Activated naive CD8-positive, alpha-beta T cell treated with anti-CD3 and anti-CD28 coated beads, Interleukin-2, amount 50 U/mL, for 24 hours (primary cell): ENCODE data around the gene HOXB4.

Experiments
- ATAC-seq: fragments of 150-1000 bp; cut with Tn5 transposase; one replicate; pipeline ENCODE4 v1.10.0; 2021
- DNase-seq: peaks from one replicate; pipeline ENCODE4 v3.0.0; 2021
- H3K27ac Mint-ChIP-seq: one replicate; pipeline ENCODE4 v1.8.0; 2021; ENCODE audit warnings: mild to moderate bottlenecking, mixed read lengths
- H3K27me3 Mint-ChIP-seq: one replicate; pipeline ENCODE4 v1.8.0; 2021; ENCODE audit warnings: mixed read lengths
- H3K36me3 Mint-ChIP-seq: one replicate; pipeline ENCODE4 v1.8.0; 2021; ENCODE audit warnings: low read depth, mixed read lengths
- H3K4me1 Mint-ChIP-seq: one replicate; pipeline ENCODE4 v1.8.0; 2021; ENCODE audit warnings: mixed read lengths
- H3K4me3 Mint-ChIP-seq: one replicate; pipeline ENCODE4 v1.8.0; 2021; ENCODE audit warnings: mild to moderate bottlenecking, moderate library complexity, mixed read lengths
- H3K9me3 Mint-ChIP-seq: one replicate; pipeline ENCODE4 v1.8.0; 2021; ENCODE audit warnings: mixed read lengths

The HOXB4 gene

DNA sequence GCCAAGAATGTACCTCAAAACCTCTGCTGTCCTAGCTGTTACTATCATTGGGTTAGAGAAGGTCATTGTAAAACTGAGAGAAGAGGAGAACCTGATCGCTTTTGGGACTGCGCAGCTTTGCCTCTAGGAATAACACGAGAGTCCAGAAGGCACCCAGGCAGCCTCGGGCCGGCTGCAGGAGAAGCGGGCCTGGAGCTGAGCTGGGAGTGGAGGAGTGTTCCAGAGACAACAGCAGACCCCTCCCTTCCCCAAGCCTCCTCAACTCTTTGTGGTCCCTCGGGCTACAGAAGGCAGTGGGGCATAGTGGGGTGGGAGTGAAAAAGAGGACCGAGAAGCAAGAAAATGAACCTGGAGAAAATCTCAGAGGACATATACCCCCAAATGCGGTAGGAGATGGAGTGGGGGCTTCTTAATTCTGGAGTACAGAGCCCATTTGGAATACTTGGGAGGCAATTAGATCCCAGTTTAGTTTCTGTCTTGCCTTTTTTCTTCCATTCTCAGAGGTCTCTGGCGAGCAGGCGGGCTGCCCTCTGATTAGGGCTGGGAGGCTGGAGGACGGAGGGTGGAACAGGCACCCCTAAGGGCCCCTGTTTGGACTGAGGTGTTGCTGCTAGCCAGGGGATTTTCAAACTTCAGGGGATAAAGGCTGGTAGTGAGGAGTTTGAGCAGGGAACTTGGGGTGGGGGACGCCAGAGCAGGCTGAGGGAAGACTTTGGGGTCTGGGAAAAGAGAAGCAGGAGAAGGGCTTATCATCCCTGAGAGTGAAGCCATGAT, 19.9 kb downstream of the HOXB4 start:
- Mint-ChIP-seq H3K4me3 (no peak overlapping the region), H3K4me1 (peaks cover 9% of the 10 kb centered on the region), H3K36me3 (no peaks in the 10 kb centered on the region), H3K27me3 (peaks cover 47% of the 10 kb centered on the region), H3K27ac (no peak overlapping the region), H3K9me3 (no peaks in the 10 kb centered on the region)
- ATAC-seq (no peak), DNase-seq (no peak)

DNA sequence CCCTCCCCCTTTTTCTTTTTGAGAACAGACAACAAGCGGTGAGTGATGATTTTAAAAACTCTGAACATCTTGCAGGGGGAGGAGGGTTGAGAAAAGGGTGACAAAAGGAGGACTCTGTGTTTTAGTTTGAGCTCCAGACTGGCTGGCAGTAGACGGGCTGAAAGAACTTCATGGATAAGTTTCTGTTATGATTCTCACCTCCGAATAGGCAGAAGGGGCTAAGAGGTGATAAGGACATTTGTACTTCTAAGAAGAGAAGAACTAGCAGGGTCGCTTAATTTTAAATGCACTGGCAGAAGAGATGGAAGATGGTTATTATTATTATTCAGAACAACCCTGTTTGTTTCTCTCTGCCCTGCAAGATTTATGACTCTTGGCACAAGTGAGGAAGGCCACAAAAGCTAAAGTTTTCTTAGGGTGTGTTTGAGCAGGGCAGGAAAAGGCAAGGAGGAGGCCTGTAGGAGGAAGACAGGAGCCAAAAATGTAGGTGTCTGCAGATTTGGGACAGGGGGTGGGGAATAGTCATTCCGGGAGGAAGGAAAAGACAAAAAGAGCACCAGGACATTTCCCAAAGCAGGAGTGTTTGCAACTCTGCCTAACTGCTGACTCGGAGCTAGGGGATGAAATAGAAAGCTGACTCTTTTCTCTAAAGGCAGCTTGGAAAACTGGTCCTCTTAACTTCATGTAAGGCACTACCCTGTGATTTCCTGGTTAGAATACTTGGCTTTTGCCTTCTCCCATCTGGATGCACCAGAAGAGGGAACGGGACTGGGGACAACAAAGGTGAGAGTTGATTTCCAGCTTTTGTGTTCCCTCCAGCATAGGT, 21.4 kb downstream of the HOXB4 start:
- H3K27ac Mint-ChIP-seq: no peak overlapping the region
- ATAC-seq: no peak
- DNase-seq: no peak
- H3K36me3 Mint-ChIP-seq: no peaks in the 10 kb centered on the region
- peaks cover 36% of the 10 kb centered on the region for H3K27me3 Mint-ChIP-seq
- H3K4me1 Mint-ChIP-seq: peaks cover 9% of the 10 kb centered on the region
- H3K9me3 Mint-ChIP-seq: no peaks in the 10 kb centered on the region
- no peak overlapping the region for H3K4me3 Mint-ChIP-seq

GRCh38 chr17:48556229-48556575, 21.9 kb downstream of the HOXB4 start:
- Mint-ChIP-seq H3K4me3 (no peak overlapping the region), H3K27ac (no peak overlapping the region), H3K4me1 (peaks cover 9% of the 10 kb centered on the region), H3K9me3 (no peaks in the 10 kb centered on the region), H3K27me3 (peaks cover 36% of the 10 kb centered on the region), H3K36me3 (no peaks in the 10 kb centered on the region)
- DNase-seq (no peak), ATAC-seq (no peak)

DNA sequence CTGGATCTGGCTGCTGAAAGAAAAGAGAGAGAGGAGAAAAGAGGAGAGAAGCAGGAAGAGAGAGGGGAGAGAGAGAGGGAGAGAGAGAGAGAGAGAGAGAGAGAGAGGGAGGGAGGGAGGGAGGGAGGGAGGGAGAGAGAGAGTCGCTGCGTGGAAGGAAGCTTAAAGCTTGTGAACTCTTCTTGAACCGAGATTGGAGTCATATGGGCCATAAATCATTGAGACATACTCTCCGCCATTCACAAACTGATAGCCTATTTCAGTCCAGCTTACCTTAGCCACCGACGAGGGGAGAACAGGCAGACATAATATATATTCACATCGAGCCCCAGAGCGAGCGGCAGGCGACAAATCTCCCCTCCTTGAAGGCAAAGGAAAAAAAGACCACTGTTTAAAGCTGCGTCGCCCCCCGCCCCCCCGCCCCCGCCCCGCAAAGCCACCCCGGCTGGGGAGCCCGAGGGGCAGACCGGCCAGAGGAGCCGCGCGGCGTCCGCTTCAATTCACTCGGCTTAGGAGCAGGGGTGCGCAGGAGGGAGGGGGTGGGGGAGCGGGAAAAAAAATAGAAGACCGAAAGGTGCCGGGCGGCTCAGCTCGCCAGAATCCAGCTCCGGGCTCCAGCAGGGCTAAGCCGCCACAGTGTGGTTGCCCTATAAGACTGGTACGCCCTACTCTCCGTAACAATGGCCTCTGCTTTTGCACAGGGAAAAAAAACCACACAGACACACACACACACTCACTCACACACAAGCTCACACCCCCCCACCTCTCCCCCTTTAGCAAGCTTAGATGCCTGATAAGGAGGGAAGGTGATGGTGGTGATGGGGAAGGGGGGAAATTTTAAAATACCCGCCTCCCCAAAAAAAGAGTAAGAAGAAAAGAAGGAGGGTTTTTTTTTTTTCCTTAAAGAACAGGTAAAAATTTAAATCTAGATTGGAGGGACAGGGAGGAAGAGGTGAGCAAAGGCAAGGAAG, 22.6 kb downstream of the HOXB4 start:
- no peak for DNase-seq
- Mint-ChIP-seq H3K27me3 (peaks cover 36% of the 10 kb centered on the region), H3K27ac (peak overlapping the region; percentile 46), H3K4me3 (peak overlapping the region; percentile 79), H3K4me1 (peaks cover 9% of the 10 kb centered on the region), H3K9me3 (no peaks in the 10 kb centered on the region), H3K36me3 (no peaks in the 10 kb centered on the region)
- ATAC-seq: peak; percentile 60

GRCh38 chr17:48554412-48555257, 23.5 kb downstream of the HOXB4 start:
- Mint-ChIP-seq H3K36me3 (no peaks in the 10 kb centered on the region), H3K9me3 (no peaks in the 10 kb centered on the region), H3K27me3 (peaks cover 34% of the 10 kb centered on the region), H3K4me1 (peaks cover 9% of the 10 kb centered on the region), H3K27ac (peak overlapping the region; percentile 46), H3K4me3 (peak overlapping the region; percentile 79)
- DNase-seq (no peak), ATAC-seq (no peak)

GRCh38 chr17:48553826-48554225, 24.3 kb downstream of the HOXB4 start:
- DNase-seq: no peak
- Mint-ChIP-seq H3K36me3 (no peaks in the 10 kb centered on the region), H3K4me3 (no peak overlapping the region), H3K4me1 (peaks cover 9% of the 10 kb centered on the region), H3K27me3 (peaks cover 27% of the 10 kb centered on the region), H3K9me3 (no peaks in the 10 kb centered on the region), H3K27ac (no peak overlapping the region)
- ATAC-seq: no peak

- ATAC-seq: no peak
- no peak for DNase-seq
- Mint-ChIP-seq H3K9me3 (no peaks in the 10 kb centered on the region), H3K4me1 (peaks cover 15% of the 10 kb centered on the region), H3K4me3 (no peak overlapping the region), H3K36me3 (no peaks in the 10 kb centered on the region), H3K27me3 (peaks cover 26% of the 10 kb centered on the region), H3K27ac (no peak overlapping the region)
These were observed 25.0 kb downstream of the HOXB4 start for GRCh38 chr17:48553190-48553547.

DNA sequence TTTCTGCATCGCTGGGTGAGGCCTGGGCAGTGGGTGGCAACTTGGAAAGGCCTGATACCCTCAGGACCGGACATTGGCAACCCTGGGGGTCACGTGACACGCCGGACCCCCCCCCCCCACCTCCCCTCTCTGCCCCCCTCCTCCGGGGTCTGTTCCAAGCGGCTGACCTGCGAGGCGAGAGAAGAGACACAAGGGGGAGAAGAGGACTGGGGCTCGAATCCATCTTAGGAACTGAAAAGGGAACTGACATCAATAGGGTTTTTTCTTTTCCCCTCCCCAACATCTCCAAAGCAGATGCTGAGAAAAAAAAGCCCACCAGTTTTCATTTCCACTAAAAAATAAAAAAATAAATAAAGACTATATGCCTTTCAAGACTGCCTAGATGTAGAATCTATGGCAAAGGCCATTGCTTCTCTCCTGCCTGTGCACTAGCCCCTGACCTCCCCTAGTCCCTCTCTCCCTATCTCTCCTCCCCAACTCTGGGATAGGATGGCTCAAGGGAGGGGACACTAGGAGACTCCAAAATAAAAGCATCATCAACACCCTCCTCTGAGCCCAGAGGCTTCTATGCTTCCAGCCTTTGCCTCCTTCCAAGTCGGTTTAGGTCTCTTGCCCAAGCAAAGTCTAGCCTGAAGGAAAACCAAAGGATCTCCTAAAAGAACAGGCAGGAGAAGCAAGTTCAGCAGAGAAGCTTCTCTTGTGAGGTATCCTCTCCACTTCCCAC, 25.5 kb downstream of the HOXB4 start:
- Mint-ChIP-seq H3K4me3 (no peak overlapping the region), H3K9me3 (no peaks in the 10 kb centered on the region), H3K4me1 (peaks cover 20% of the 10 kb centered on the region), H3K27ac (no peak overlapping the region), H3K36me3 (no peaks in the 10 kb centered on the region), H3K27me3 (peaks cover 23% of the 10 kb centered on the region)
- ATAC-seq (no peak), DNase-seq (no peak)

GRCh38 chr17:48551596-48552465, 26.3 kb downstream of the HOXB4 start:
- no peak overlapping the region for H3K4me3 Mint-ChIP-seq
- H3K27me3 Mint-ChIP-seq: peaks cover 21% of the 10 kb centered on the region
- DNase-seq (no peak), ATAC-seq (no peak)
- no peak overlapping the region for H3K27ac Mint-ChIP-seq
- peaks cover 27% of the 10 kb centered on the region for H3K4me1 Mint-ChIP-seq
- no peaks in the 10 kb centered on the region for H3K36me3 Mint-ChIP-seq
- no peaks in the 10 kb centered on the region for H3K9me3 Mint-ChIP-seq

- Mint-ChIP-seq H3K27ac (no peak overlapping the region), H3K4me3 (no peak overlapping the region), H3K27me3 (peaks cover 15% of the 10 kb centered on the region), H3K36me3 (no peaks in the 10 kb centered on the region), H3K9me3 (no peaks in the 10 kb centered on the region), H3K4me1 (peaks cover 32% of the 10 kb centered on the region)
- no peak for DNase-seq
- no peak for ATAC-seq
These were observed 27.0 kb downstream of the HOXB4 start for GRCh38 chr17:48551214-48551555.

- H3K9me3 Mint-ChIP-seq: no peaks in the 10 kb centered on the region
- H3K4me1 Mint-ChIP-seq: peaks cover 34% of the 10 kb centered on the region
- H3K4me3 Mint-ChIP-seq: no peak overlapping the region
- ATAC-seq: no peak
- peaks cover 9% of the 10 kb centered on the region for H3K27me3 Mint-ChIP-seq
- no peak for DNase-seq
- no peak overlapping the region for H3K27ac Mint-ChIP-seq
- H3K36me3 Mint-ChIP-seq: no peaks in the 10 kb centered on the region
These were observed 27.5 kb downstream of the HOXB4 start for GRCh38 chr17:48550502-48551213.

DNA sequence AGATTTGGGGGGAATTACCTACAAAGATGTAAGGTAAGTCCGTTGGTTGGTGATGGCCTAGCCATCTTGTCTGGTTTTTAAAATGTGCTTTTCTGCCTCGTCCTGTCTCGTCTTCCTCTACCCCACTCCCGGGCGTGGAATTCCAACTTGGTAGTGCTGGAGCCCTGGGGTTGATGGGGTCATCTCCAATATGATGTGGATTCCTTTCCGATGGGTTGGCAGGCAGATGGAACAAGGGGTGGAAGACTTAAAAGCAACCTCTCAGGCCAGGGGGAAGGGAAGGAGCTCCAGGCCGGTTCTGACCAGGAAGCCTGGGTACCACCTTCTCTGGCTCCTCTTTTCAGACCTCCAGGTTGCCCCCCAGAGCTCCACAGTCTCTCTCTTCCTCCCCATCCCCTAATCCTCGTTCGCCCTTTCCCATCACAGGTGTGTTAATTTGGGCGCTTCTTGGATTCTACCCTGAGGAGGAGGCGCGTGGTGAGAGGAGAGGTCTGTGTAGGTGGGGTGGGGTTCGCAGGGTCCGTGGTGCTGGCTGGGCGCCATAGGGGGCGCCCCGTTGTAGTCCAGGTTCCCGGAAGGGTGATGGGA, 28.1 kb downstream of the HOXB4 start:
- no peak overlapping the region for H3K27ac Mint-ChIP-seq
- H3K4me1 Mint-ChIP-seq: peaks cover 36% of the 10 kb centered on the region
- no peak for DNase-seq
- H3K4me3 Mint-ChIP-seq: no peak overlapping the region
- no peak for ATAC-seq
- no peaks in the 10 kb centered on the region for H3K9me3 Mint-ChIP-seq
- peaks cover 5% of the 10 kb centered on the region for H3K27me3 Mint-ChIP-seq
- no peaks in the 10 kb centered on the region for H3K36me3 Mint-ChIP-seq
